Measurements from ENCODE around the gene CNIH4.

- TF ChIP-seq EP300 (IDR thresholded peaks at IDR 0.05) (no peak), CTCF (IDR thresholded peaks at IDR 0.05) (no peak)
These were observed 68.7 kb downstream of the CNIH4 start for GRCh38 chr1:224425279-224425884.

Measured in ovary (tissue), 3 donors.